GM20000 (cell line): ENCODE measurements around the gene PTPRN2.

Experiments
- DNase-seq: peaks from one replicate; pipeline ENCODE4 v3.0.0; 2012; ENCODE audit warnings: low spot score
- CTCF ChIP-seq: IDR thresholded peaks from 2 replicates; pipeline ENCODE4 v1.5.1; 2012; ENCODE audit warnings: mild to moderate bottlenecking, control low read depth; ENCODE audit errors: extremely low read depth, missing control alignments

The PTPRN2 gene

DNA sequence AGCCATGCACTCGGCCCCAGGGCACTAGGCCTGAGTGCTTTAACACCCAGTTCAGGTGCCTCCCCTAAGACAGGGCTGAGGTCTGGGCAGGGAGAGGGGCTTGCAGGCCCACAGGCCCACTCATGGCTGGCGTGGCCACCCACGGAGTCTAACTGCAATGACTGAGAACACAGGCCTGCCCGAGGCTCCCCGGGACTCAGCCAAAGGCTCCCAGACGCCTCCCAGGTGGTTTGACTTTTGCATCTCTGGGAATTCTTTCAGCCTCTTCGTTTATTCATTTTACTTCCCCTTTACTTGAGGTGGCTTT, 37.3 kb downstream of the PTPRN2 start:
- DNase-seq = no peak
- TF ChIP-seq CTCF = no peak

DNA sequence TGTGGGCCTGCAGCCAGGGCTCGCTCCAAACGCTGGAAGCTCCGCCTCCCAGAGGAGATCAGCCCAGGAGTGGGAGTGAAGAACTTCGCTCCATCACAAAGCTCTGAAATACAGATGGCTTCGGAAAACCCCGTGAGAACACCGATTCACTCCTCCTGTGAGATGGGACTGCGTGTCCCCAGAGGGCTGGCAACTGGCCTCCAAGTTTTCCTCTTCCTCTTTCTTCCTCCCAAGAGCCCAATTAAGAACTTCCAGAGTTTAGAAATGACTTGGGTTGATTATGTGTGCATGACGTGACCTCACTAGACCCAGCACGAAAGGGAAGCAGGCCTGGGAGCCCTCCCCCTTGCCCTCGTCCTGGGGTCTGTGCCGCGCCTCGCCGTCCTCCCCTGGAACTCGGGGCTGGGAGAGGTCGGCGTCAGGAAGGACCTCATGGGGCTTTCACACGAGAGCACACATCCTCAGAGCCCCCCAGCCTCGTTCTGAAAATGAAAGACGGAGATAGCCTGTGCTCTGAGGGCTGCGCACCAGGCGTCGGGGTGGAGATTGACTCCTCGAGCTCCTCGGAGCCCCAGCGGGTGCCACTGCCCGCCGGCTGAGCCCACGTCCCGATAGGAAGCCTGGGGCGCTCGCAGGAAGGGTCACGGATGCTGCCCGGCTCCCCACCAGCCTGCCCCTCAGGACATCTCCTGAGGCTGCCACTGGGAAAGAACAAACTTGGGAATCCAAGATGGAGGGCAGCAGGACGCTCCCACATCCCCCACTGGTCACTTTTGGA, 37.8 kb downstream of the PTPRN2 start:
- DNase-seq = no peak

GRCh38 chr7:158549176-158549615, 38.4 kb downstream of the PTPRN2 start:
- no peak for DNase-seq
- no peak for TF ChIP-seq CTCF

More for the DNA sequence above, 37.8 kb downstream of the PTPRN2 start:
- TF ChIP-seq CTCF = no peak

GRCh38 chr7:158548726-158549125, 38.9 kb downstream of the PTPRN2 start:
- TF ChIP-seq CTCF = no peak
- DNase-seq = no peak

DNA sequence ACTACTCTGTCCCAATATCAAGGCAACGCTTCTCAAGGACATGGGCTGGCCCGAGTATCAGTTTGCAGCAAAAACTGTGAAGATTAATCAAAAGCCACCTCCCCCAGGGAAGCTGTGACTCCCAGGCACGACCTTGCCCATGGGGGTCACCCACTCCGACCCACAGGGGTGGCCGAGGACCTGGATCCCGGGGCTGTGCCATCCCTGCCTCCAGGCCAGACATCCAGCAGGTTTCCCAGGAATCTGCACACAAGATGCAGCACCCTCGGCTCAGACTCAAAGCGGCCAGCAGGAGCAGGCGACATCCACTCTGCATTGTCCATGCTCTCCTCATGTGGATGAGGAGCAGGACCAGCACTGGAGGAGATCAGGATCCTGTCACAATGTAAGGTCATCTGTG, 39.8 kb downstream of the PTPRN2 start:
- DNase-seq = no peak
- TF ChIP-seq CTCF = no peak

GRCh38 chr7:158546626-158547025, 41.0 kb downstream of the PTPRN2 start:
- no peak for TF ChIP-seq CTCF
- no peak for DNase-seq

DNA sequence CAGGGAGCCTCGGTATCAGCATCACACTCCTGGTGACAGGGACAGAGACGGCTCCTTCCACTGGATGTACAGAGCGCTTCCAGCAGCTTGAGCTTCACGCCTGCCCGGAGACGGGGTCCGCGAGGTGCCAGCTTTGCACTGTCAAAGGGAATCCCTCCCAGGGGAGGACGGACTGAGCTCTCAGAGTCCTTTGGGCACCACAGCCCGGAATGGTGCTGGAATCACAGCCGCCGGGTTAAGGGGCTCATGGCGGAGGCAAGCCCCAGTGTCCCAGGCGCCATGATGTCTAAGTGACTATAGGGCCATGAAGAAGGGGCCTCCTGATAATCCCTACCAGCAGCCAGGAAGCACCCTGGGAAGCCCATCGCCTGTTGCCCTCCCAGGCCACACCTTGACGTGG, 41.4 kb downstream of the PTPRN2 start:
- TF ChIP-seq CTCF = no peak
- no peak for DNase-seq
